Neural progenitor cell (in vitro differentiated cells): ENCODE results near the gene CNTN5. TPM values are rescaled to one million over a fixed set of nuclear protein-coding genes. Genes with fewer than 3 reads are reported as not detected.

Experiments used
- DNase-seq: peaks from one replicate; pipeline ENCODE4 v3.0.0-alpha.2; 2016; ENCODE audit warnings: low spot score
- H2AFZ ChIP-seq: fragments of 200-600 bp; sonication (generic); replicated peaks from 2 replicates; pipeline ENCODE4 v1.6.1; 2016; ENCODE audit warnings: antibody characterized with exemption
- H3F3A ChIP-seq: fragments of 200-600 bp; sonication (generic); 2 replicates; pipeline ENCODE4 v1.6.1; 2016; ENCODE audit warnings: antibody characterized with exemption, low read depth
- H3K27ac ChIP-seq: fragments of 200-600 bp; sonication (generic); 2 replicates; pipeline ENCODE4 v1.5.1; 2016; ENCODE audit warnings: mild to moderate bottlenecking
- H3K27me3 ChIP-seq: fragments of 200-600 bp; sonication (generic); 2 replicates; pipeline ENCODE4 v1.6.1; 2016; ENCODE audit warnings: mild to moderate bottlenecking, moderate library complexity
- H3K36me3 ChIP-seq: fragments of 200-600 bp; sonication (generic); 2 replicates; pipeline ENCODE4 v1.5.1; 2016
- H3K4me1 ChIP-seq: fragments of 200-600 bp; sonication (generic); 2 replicates; pipeline ENCODE4 v1.6.1; 2016; ENCODE audit warnings: mixed run types
- H3K4me2 ChIP-seq: fragments of 200-600 bp; sonication (generic); 2 replicates; pipeline ENCODE4 v1.6.1; 2016
- H3K4me3 ChIP-seq: fragments of 200-600 bp; sonication (generic); 2 replicates; pipeline ENCODE4 v1.5.1; 2016
- H3K79me2 ChIP-seq: fragments of 200-600 bp; sonication (generic); 2 replicates; pipeline ENCODE4 v1.6.1; 2016; ENCODE audit warnings: low read depth
- H3K9ac ChIP-seq: fragments of 200-600 bp; sonication (generic); 2 replicates; pipeline ENCODE4 v1.6.1; 2016
- H3K9me3 ChIP-seq: fragments of 200-600 bp; sonication (generic); 2 replicates; pipeline ENCODE4 v1.5.1; 2016; ENCODE audit warnings: low read depth
- H4K20me1 ChIP-seq: fragments of 200-600 bp; sonication (generic); 2 replicates; pipeline ENCODE4 v1.6.1; 2016; ENCODE audit warnings: low read depth
- H3K27ac Mint-ChIP-seq: 3 replicates; pipeline ENCODE4 v1.8.0; 2021; ENCODE audit warnings: mixed read lengths
- H3K27me3 Mint-ChIP-seq: 2 replicates; pipeline ENCODE4 v1.8.0; 2022; ENCODE audit warnings: low read depth, mild to moderate bottlenecking, inconsistent platforms, moderate library complexity, mixed read lengths; ENCODE audit not compliant: insufficient read depth
- H3K36me3 Mint-ChIP-seq: 3 replicates; pipeline ENCODE4 v1.8.0; 2021; ENCODE audit warnings: mixed read lengths
- H3K4me1 Mint-ChIP-seq: 3 replicates; pipeline ENCODE4 v1.8.0; 2021; ENCODE audit warnings: mixed read lengths
- H3K4me3 Mint-ChIP-seq: 3 replicates; pipeline ENCODE4 v1.8.0; 2021; ENCODE audit warnings: mild to moderate bottlenecking, moderate library complexity, mixed read lengths
- H3K9me3 Mint-ChIP-seq: 3 replicates; pipeline ENCODE4 v1.8.0; 2020; ENCODE audit warnings: mixed read lengths
- CTCF ChIP-seq: fragments of 200-600 bp; sonication (generic); IDR thresholded peaks from 2 replicates; pipeline ENCODE4 v1.5.1; 2017; ENCODE audit warnings: antibody characterized with exemption, mild to moderate bottlenecking
- EZH2 ChIP-seq: fragments of 200-600 bp; sonication (generic); IDR thresholded peaks from 2 replicates; pipeline ENCODE4 v1.6.1; 2017; ENCODE audit warnings: antibody characterized with exemption, mild to moderate bottlenecking, moderate library complexity
- EZH2phosphoT487 ChIP-seq: fragments of 200-600 bp; sonication (generic); IDR thresholded peaks from 2 replicates; pipeline ENCODE4 v1.6.1; 2017; ENCODE audit warnings: antibody characterized with exemption
- total RNA-seq: library from RNA; depleted of rRNA; stranded (reverse); fragments of >200 nt; gene quantifications from 2 replicates; pipeline ENCODE4 v1.2.3, GENCODE V29; 2015; ENCODE audit warnings: low replicate concordance

Gene CNTN5
- total RNA-seq, 1 donor from 2014 or later: 0.19 TPM

GRCh38 chr11:99327527-99327926, 306.8 kb downstream of the CNTN5 start:
- Mint-ChIP-seq H3K27ac (no peak overlapping the region), H3K36me3 (no peaks in the 10 kb centered on the region), H3K4me1 (peaks cover 2% of the 10 kb centered on the region), H3K27me3 (peaks cover 3% of the 10 kb centered on the region), H3K9me3 (no peaks in the 10 kb centered on the region), H3K4me3 (no peak overlapping the region)
- H3K79me2 ChIP-seq: no peaks in the 10 kb centered on the region
- no peaks in the 10 kb centered on the region for H4K20me1 ChIP-seq
- no peak overlapping the region for H3K4me3 ChIP-seq
- no peaks in the 10 kb centered on the region for H3F3A ChIP-seq
- DNase-seq: no peak
- no peaks in the 10 kb centered on the region for H3K36me3 ChIP-seq
- no peak overlapping the region for H3K27ac ChIP-seq
- H3K27me3 ChIP-seq: no peaks in the 10 kb centered on the region
- no peak overlapping the region for H3K4me2 ChIP-seq
- H3K4me1 ChIP-seq: no peaks in the 10 kb centered on the region
- no peak overlapping the region for H2AFZ ChIP-seq
- no peak for TF ChIP-seq CTCF
- no peak for TF ChIP-seq EZH2phosphoT487
- no peak for TF ChIP-seq EZH2
- H3K9me3 ChIP-seq: no peaks in the 10 kb centered on the region
- no peak overlapping the region for H3K9ac ChIP-seq

- H3K27ac ChIP-seq: no peak overlapping the region
- no peaks in the 10 kb centered on the region for H3K36me3 Mint-ChIP-seq
- H3K79me2 ChIP-seq: no peaks in the 10 kb centered on the region
- DNase-seq: no peak
- H3K4me3 Mint-ChIP-seq: no peak overlapping the region
- no peaks in the 10 kb centered on the region for H3K36me3 ChIP-seq
- no peaks in the 10 kb centered on the region for H3K4me1 ChIP-seq
- H3K27me3 Mint-ChIP-seq: no peaks in the 10 kb centered on the region
- no peaks in the 10 kb centered on the region for H4K20me1 ChIP-seq
- H3K4me2 ChIP-seq: no peak overlapping the region
- H3K4me3 ChIP-seq: no peak overlapping the region
- TF ChIP-seq CTCF (no peak), EZH2 (no peak), EZH2phosphoT487 (no peak)
- H3K9ac ChIP-seq: no peak overlapping the region
- H3K9me3 Mint-ChIP-seq: no peaks in the 10 kb centered on the region
- H3F3A ChIP-seq: no peaks in the 10 kb centered on the region
- H3K27me3 ChIP-seq: no peaks in the 10 kb centered on the region
- no peak overlapping the region for H3K27ac Mint-ChIP-seq
- H3K4me1 Mint-ChIP-seq: peaks cover 5% of the 10 kb centered on the region
- H2AFZ ChIP-seq: no peak overlapping the region
- no peaks in the 10 kb centered on the region for H3K9me3 ChIP-seq
Measured at GRCh38 chr11:99333621-99334020, 312.9 kb downstream of the CNTN5 start.

- H3K36me3 Mint-ChIP-seq: no peaks in the 10 kb centered on the region
- H3K4me3 ChIP-seq: no peak overlapping the region
- TF ChIP-seq EZH2 (no peak), CTCF (no peak), EZH2phosphoT487 (no peak)
- no peaks in the 10 kb centered on the region for H3F3A ChIP-seq
- DNase-seq: no peak
- H3K9me3 Mint-ChIP-seq: no peaks in the 10 kb centered on the region
- H3K9ac ChIP-seq: no peak overlapping the region
- H3K27me3 ChIP-seq: no peaks in the 10 kb centered on the region
- no peak overlapping the region for H3K27ac ChIP-seq
- no peaks in the 10 kb centered on the region for H3K4me1 ChIP-seq
- H3K4me2 ChIP-seq: no peak overlapping the region
- no peaks in the 10 kb centered on the region for H3K4me1 Mint-ChIP-seq
- H3K4me3 Mint-ChIP-seq: no peak overlapping the region
- H3K79me2 ChIP-seq: no peaks in the 10 kb centered on the region
- H3K27ac Mint-ChIP-seq: no peak overlapping the region
- no peaks in the 10 kb centered on the region for H3K27me3 Mint-ChIP-seq
- H4K20me1 ChIP-seq: no peaks in the 10 kb centered on the region
- H2AFZ ChIP-seq: no peak overlapping the region
- no peaks in the 10 kb centered on the region for H3K9me3 ChIP-seq
- H3K36me3 ChIP-seq: no peaks in the 10 kb centered on the region
Measured at GRCh38 chr11:99343117-99343516, 322.4 kb downstream of the CNTN5 start.
